Measurements from ENCODE around the gene TRAP1.

GRCh38 chr16:3751878-3752277, 34.6 kb upstream of the TRAP1 start:
- TF ChIP-seq, protein P1, sequence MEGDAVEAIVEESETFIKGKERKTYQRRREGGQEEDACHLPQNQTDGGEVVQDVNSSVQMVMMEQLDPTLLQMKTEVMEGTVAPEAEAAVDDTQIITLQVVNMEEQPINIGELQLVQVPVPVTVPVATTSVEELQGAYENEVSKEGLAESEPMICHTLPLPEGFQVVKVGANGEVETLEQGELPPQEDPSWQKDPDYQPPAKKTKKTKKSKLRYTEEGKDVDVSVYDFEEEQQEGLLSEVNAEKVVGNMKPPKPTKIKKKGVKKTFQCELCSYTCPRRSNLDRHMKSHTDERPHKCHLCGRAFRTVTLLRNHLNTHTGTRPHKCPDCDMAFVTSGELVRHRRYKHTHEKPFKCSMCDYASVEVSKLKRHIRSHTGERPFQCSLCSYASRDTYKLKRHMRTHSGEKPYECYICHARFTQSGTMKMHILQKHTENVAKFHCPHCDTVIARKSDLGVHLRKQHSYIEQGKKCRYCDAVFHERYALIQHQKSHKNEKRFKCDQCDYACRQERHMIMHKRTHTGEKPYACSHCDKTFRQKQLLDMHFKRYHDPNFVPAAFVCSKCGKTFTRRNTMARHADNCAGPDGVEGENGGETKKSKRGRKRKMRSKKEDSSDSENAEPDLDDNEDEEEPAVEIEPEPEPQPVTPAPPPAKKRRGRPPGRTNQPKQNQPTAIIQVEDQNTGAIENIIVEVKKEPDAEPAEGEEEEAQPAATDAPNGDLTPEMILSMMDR (IDR thresholded peaks at IDR 0.05): no peak
- no peak for TF ChIP-seq POLR2A (IDR thresholded peaks at IDR 0.05)

Measured in body of pancreas (tissue), 4 donors.